Esophagus muscularis mucosa (tissue), 4 donors: ENCODE measurements around the gene AIFM3. TPM values are rescaled to one million over a fixed set of nuclear protein-coding genes. Genes with fewer than 3 reads are reported as not detected.

Source experiments
- DNase-seq: peaks from one replicate; pipeline ENCODE4 v3.0.0-alpha.2; 2017; ENCODE audit errors: extremely low spot score
- H3K27ac ChIP-seq, 4 donors: fragments of 200-600 bp; sonication (generic); replicated peaks in 1 of 4; 1 replicate in 3 of 4; 2 replicates in 1 of 4; pipeline ENCODE4 v1.5.1; 2016 to 2019; ENCODE audit warnings: mild to moderate bottlenecking in 1 of 4
- H3K27me3 ChIP-seq, 4 donors: fragments of 200-600 bp; sonication (generic); one replicate each; pipeline versions ENCODE4 v1.5.1 to v1.6.0; 2016 to 2019
- H3K36me3 ChIP-seq, 4 donors: fragments of 200-600 bp; sonication (generic); one replicate each; pipeline ENCODE4 v1.5.1; 2016 to 2019
- H3K4me1 ChIP-seq, 4 donors: fragments of 200-600 bp; sonication (generic); one replicate each; pipeline ENCODE4 v1.5.1; 2016 to 2019
- H3K4me3 ChIP-seq, 4 donors: fragments of 200-600 bp; sonication (generic); 1 replicate in 2 of 4; 2 replicates in 2 of 4; pipeline ENCODE4 v1.5.1; 2016 to 2019; ENCODE audit warnings: mild to moderate bottlenecking in 4 of 4, moderate library complexity in 1 of 4
- H3K9me3 ChIP-seq, 4 donors: fragments of 200-600 bp; sonication (generic); 1 replicate in 3 of 4; 2 replicates in 1 of 4; pipeline ENCODE4 v1.5.1; 2016 to 2019
- EP300 ChIP-seq: sonication (generic); formaldehyde crosslinking; IDR thresholded peaks from one replicate; pipeline ENCODE4 v1.6.1; 2017; ENCODE audit warnings: antibody characterized with exemption
- POLR2A ChIP-seq: fragments of 450-650 bp; IDR thresholded peaks from one replicate; pipeline ENCODE4 v1.6.1; 2017; ENCODE audit warnings: antibody characterized with exemption, moderate library complexity, mild to moderate bottlenecking, low read depth
- POLR2AphosphoS5 ChIP-seq, 2 donors: sonication (generic); formaldehyde crosslinking; IDR thresholded peaks; one replicate each; pipeline ENCODE4 v1.6.1; 2017; ENCODE audit warnings: antibody characterized with exemption in 2 of 2
- WGBS: methylation state at CpG from one replicate; pipeline ENCODE4 v1.1.5; 2018; 5-methylcytosine and 5-hydroxymethylcytosine counted together
- intact Hi-C: fragments of 100-400 bp; cut with DNase I; formaldehyde crosslinking; loops from one replicate; pipeline ENCODE4 v1.15.1; 2023
- total RNA-seq, 4 donors: library from RNA; depleted of rRNA; stranded (reverse); fragments of >200 nt; gene quantifications; one replicate each; pipeline versions ENCODE4 v1.1.0 to v1.2.1, GENCODE V29; 2016
- TF ChIP-seq, protein P1 (sequence below), 3 experiments: fragments of 200-600 bp in 2 of 3; fragments of 450-650 bp in 1 of 3; sonication (generic) in 2 of 3; IDR thresholded peaks; one replicate each; pipeline ENCODE4 v1.5.1; 2017 to 2019; ENCODE audit warnings: antibody characterized with exemption in 3 of 3, mild to moderate bottlenecking in 2 of 3, moderate library complexity in 1 of 3

Gene AIFM3
- total RNA-seq, 4 donors from 2014 or later = 0.92 to 1.7 (median 1.4) TPM

GRCh38 chr22:20949698-20950183 is 17.3 kb upstream of the AIFM3 start:
- no peak for DNase-seq
- Histone ChIP-seq H3K9me3 (no peaks in the 10 kb centered on the region), H3K4me1 (peaks cover 14 to 35% (median 17%) of the 10 kb centered on the region in 4 donors), H3K27ac (no peak overlapping the region), H3K27me3 (no peaks in the 10 kb centered on the region), H3K36me3 (peaks cover 14 to 44% (median 40%) of the 10 kb centered on the region in 4 donors), H3K4me3 (no peak overlapping the region)
- intact Hi-C loops = no loop called here
- WGBS = 83% methylated on average over 13 of the region's 13 CpGs
- TF ChIP-seq POLR2A (no peak), POLR2AphosphoS5 (IDR thresholded peaks at IDR 0.05) (no peak), EP300 (no peak)
- TF ChIP-seq, protein P1, sequence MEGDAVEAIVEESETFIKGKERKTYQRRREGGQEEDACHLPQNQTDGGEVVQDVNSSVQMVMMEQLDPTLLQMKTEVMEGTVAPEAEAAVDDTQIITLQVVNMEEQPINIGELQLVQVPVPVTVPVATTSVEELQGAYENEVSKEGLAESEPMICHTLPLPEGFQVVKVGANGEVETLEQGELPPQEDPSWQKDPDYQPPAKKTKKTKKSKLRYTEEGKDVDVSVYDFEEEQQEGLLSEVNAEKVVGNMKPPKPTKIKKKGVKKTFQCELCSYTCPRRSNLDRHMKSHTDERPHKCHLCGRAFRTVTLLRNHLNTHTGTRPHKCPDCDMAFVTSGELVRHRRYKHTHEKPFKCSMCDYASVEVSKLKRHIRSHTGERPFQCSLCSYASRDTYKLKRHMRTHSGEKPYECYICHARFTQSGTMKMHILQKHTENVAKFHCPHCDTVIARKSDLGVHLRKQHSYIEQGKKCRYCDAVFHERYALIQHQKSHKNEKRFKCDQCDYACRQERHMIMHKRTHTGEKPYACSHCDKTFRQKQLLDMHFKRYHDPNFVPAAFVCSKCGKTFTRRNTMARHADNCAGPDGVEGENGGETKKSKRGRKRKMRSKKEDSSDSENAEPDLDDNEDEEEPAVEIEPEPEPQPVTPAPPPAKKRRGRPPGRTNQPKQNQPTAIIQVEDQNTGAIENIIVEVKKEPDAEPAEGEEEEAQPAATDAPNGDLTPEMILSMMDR (IDR thresholded peaks at IDR 0.05) = no peak

GRCh38 chr22:20951151-20951931 is 15.7 kb upstream of the AIFM3 start:
- DNase-seq = no peak
- Histone ChIP-seq H3K27me3 (no peaks in the 10 kb centered on the region), H3K4me3 (no peak overlapping the region), H3K9me3 (no peaks in the 10 kb centered on the region), H3K27ac (no peak overlapping the region), H3K36me3 (peaks cover 14 to 44% (median 40%) of the 10 kb centered on the region in 4 donors), H3K4me1 (peaks cover under 1 to 19% (median 5%) of the 10 kb centered on the region in 4 donors)
- intact Hi-C loops = no loop called here
- TF ChIP-seq, protein P1 (IDR thresholded peaks at IDR 0.05) = no peak
- TF ChIP-seq POLR2A (no peak), EP300 (no peak), POLR2AphosphoS5 (IDR thresholded peaks at IDR 0.05) (no peak)
- WGBS = 93% methylated on average over 10 of the region's 10 CpGs

GRCh38 chr22:20951932-20952380 is 15.1 kb upstream of the AIFM3 start:
- no peaks in the 10 kb centered on the region for H3K9me3 ChIP-seq
- WGBS = 94% methylated on average over 5 of the region's 8 CpGs
- DNase-seq = no peak
- no peak for TF ChIP-seq POLR2AphosphoS5 (IDR thresholded peaks at IDR 0.05)
- no peak overlapping the region for H3K4me3 ChIP-seq
- H3K27me3 ChIP-seq = no peaks in the 10 kb centered on the region
- intact Hi-C loops = no loop called here
- peaks cover 3 to 20% (median 7%) of the 10 kb centered on the region in 4 donors for H3K4me1 ChIP-seq
- no peak overlapping the region for H3K27ac ChIP-seq
- H3K36me3 ChIP-seq = peaks cover 14 to 44% (median 40%) of the 10 kb centered on the region in 4 donors

DNA sequence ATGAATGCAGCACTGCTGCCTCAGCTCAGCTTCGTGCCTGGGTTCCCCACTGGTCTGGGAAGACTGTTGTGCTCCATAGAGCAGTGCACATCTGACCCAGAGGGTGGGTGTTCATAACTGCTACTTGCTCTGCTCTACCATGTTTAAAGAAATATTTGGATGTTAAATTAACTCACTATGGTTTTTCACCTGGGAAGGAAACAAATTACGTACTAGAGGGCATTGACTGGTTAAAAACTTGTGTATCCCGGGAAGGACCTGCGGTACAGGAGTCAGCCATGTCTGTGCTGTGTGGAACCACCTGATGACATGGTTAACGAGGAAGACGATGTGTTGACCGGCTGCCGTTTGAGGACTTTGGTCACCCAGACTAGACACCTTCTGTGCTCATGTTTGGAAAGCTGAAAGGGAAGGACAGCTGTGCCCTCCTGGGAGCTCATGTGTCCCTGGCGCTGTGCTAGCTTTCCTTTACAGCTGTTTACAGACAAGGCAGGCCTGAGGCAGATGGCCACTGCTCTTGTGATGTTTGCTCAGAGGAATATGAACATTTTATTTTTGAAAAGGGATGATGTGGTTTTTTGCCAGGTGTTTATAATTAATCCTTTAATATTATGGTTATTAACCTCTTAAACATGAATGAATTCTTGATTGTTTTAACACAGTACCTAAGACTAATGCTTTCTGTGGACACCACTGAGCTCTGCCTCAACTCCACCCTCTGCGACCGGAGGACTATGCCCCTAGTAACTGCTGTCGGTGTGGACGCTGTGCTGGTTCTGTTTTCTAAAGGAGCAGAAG is 14.3 kb upstream of the AIFM3 start:
- Histone ChIP-seq H3K4me1 (peaks cover 6 to 20% (median 15%) of the 10 kb centered on the region in 4 donors), H3K36me3 (peaks cover 14 to 44% (median 40%) of the 10 kb centered on the region in 4 donors), H3K9me3 (no peaks in the 10 kb centered on the region), H3K27ac (no peak overlapping the region), H3K4me3 (no peak overlapping the region), H3K27me3 (no peaks in the 10 kb centered on the region)
- WGBS = 85% methylated on average over 13 of the region's 13 CpGs
- TF ChIP-seq POLR2A (no peak), POLR2AphosphoS5 (IDR thresholded peaks at IDR 0.05) (no peak), EP300 (no peak)
- TF ChIP-seq, protein P1 (IDR thresholded peaks at IDR 0.05) = no peak
- DNase-seq = no peak
- intact Hi-C loops = no loop called here

GRCh38 chr22:20953342-20953608 is 13.8 kb upstream of the AIFM3 start:
- TF ChIP-seq, protein P1 (IDR thresholded peaks at IDR 0.05) = no peak
- TF ChIP-seq POLR2AphosphoS5 (IDR thresholded peaks at IDR 0.05) (no peak), POLR2A (no peak), EP300 (no peak)
- no peaks in the 10 kb centered on the region for H3K27me3 ChIP-seq
- no peaks in the 10 kb centered on the region for H3K9me3 ChIP-seq
- H3K4me3 ChIP-seq = no peak overlapping the region
- DNase-seq = no peak
- H3K4me1 ChIP-seq = peaks cover 11 to 25% (median 20%) of the 10 kb centered on the region in 4 donors
- H3K36me3 ChIP-seq = peaks cover 14 to 44% (median 40%) of the 10 kb centered on the region in 4 donors
- H3K27ac ChIP-seq = no peak overlapping the region
- WGBS = 76% methylated on average over 3 of the region's 3 CpGs
- intact Hi-C loops = no loop called here
